ENCODE results near the gene SLC11A2.

The SLC11A2 gene

DNA sequence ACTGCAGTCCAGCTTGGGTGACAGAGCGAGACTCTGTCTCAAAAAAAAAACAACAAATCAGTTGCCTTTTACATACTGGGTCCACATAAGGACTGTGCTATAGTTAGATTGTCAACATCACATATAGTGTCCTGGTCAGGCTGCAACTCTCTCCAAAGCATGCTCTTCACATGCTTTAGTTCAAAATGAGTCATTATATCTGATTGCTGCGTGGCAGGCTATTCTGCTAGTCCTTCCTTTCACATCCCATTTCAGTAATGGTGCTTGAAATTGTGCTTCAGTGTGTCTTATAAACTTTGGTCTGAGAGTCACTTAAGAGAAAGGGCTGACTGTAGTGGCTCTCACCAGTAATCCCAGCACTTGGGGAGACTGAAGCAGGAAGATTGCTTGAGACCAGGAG, 28.9 kb upstream of the SLC11A2 start:
- POLR2A ChIA-PET = no interaction called here
- TF ChIP-seq NFRKB (IDR thresholded peaks at IDR 0.05) (no peak), FOXA1 (IDR thresholded peaks at IDR 0.05) (no peak), ARNT (IDR thresholded peaks at IDR 0.05) (no peak), FOXK2 (IDR thresholded peaks at IDR 0.05) (no peak)
- CTCF ChIA-PET = interaction anchor here (0.6 kb wide), 1 partner anchor 198 kb away, joined by 7 read pairs; no protein-coding TSS in a partner anchor
- DNase-seq (ENCODE audit: extremely low spot score) = no peak

DNA sequence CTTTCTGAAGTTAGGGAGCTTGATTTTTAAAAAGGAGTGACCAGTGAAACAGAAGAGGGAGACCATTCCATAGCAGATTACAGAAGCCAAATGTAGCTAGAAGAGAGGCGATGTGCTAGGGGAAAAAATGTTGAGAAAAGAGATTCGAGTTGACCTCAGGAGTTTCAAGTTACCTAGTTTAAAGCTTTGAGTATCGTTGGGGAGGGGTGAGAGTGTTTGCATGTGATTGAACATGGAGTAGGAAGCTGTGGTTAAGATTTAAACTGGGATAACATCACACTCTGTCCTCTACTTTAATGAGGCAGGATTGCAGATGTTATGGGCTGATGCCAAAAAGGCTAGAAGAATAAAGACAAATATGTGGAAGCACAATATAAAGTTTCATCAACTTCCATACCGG, 25.6 kb upstream of the SLC11A2 start:
- DNase-seq (ENCODE audit: extremely low spot score) = no peak
- POLR2A ChIA-PET = interaction anchor here (0.5 to 1.0 kb wide), 3 partner anchors 14 to 232 kb away, joined by 3 to 4 read pairs (median 3); no protein-coding TSS in a partner anchor
- TF ChIP-seq SP1 (IDR thresholded peaks at IDR 0.05) (no peak), FOXM1 (IDR thresholded peaks at IDR 0.05; ENCODE audit: borderline replicate concordance) (no peak), LEF1 (IDR thresholded peaks at IDR 0.05; ENCODE audit: borderline replicate concordance) (no peak), NFRKB (IDR thresholded peaks at IDR 0.05) (no peak), ELF4 (IDR thresholded peaks at IDR 0.05) (no peak), FOXK2 (IDR thresholded peaks at IDR 0.05) (no peak), SUZ12 (IDR thresholded peaks at IDR 0.05) (no peak), TARDBP (IDR thresholded peaks at IDR 0.05) (no peak), L3MBTL2 (conservative IDR thresholded peaks at IDR 0.05) (no peak), ZNF384 (IDR thresholded peaks at IDR 0.05) (no peak), HDGF (IDR thresholded peaks at IDR 0.05; ENCODE audit: borderline replicate concordance) (no peak), BHLHE40 (IDR thresholded peaks at IDR 0.05; ENCODE audit: borderline replicate concordance) (no peak)
- TF ChIP-seq, protein P1, sequence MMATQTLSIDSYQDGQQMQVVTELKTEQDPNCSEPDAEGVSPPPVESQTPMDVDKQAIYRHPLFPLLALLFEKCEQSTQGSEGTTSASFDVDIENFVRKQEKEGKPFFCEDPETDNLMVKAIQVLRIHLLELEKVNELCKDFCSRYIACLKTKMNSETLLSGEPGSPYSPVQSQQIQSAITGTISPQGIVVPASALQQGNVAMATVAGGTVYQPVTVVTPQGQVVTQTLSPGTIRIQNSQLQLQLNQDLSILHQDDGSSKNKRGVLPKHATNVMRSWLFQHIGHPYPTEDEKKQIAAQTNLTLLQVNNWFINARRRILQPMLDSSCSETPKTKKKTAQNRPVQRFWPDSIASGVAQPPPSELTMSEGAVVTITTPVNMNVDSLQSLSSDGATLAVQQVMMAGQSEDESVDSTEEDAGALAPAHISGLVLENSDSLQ (IDR thresholded peaks at IDR 0.05) = no peak
- CTCF ChIA-PET = interaction anchor here (0.5 to 0.7 kb wide), 2 partner anchors 203 to 1600 kb away, joined by 3 to 4 read pairs; no protein-coding TSS in a partner anchor

DNA sequence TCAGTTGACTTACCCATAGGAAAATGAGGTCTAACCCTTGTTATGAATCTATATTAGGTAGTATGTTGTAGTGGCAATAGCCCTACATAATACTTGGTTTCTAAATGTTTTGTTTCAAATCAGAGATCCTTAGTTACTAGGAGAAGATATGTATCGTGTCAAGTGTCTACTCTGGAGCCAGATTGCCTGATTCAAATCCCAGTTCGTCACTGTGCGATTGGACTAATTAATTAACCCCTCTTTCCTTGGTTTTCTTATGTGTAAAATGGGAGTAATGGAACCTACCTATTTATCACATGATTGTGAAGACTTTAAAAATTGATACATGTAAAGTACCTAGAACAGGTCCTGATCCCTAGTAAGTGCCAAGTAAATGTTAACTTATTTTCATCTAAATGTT, 23.3 kb upstream of the SLC11A2 start:
- DNase-seq (ENCODE audit: extremely low spot score) = no peak
- ChIA-PET CTCF (no interaction called here), POLR2A (interaction anchor here (0.6 to 2.0 kb wide), 3 partner anchors 24 to 215 kb away, joined by 3 to 13 read pairs (median 3); partner anchors contain the start of gene SLC11A2)
- TF ChIP-seq TARDBP (IDR thresholded peaks at IDR 0.05) = no peak
- no peak for TF ChIP-seq FOXA1 (IDR thresholded peaks at IDR 0.05)
- no peak for TF ChIP-seq SUZ12 (IDR thresholded peaks at IDR 0.05)
- TF ChIP-seq ARNT (IDR thresholded peaks at IDR 0.05) = no peak
- no peak for TF ChIP-seq HDGF (IDR thresholded peaks at IDR 0.05; ENCODE audit: borderline replicate concordance)
- TF ChIP-seq BHLHE40 (IDR thresholded peaks at IDR 0.05; ENCODE audit: borderline replicate concordance) = no peak
- TF ChIP-seq LEF1 (IDR thresholded peaks at IDR 0.05; ENCODE audit: borderline replicate concordance) = no peak
- TF ChIP-seq, protein P1 (IDR thresholded peaks at IDR 0.05) = no peak
- no peak for TF ChIP-seq L3MBTL2 (conservative IDR thresholded peaks at IDR 0.05)
- no peak for TF ChIP-seq SP1 (IDR thresholded peaks at IDR 0.05)

DNA sequence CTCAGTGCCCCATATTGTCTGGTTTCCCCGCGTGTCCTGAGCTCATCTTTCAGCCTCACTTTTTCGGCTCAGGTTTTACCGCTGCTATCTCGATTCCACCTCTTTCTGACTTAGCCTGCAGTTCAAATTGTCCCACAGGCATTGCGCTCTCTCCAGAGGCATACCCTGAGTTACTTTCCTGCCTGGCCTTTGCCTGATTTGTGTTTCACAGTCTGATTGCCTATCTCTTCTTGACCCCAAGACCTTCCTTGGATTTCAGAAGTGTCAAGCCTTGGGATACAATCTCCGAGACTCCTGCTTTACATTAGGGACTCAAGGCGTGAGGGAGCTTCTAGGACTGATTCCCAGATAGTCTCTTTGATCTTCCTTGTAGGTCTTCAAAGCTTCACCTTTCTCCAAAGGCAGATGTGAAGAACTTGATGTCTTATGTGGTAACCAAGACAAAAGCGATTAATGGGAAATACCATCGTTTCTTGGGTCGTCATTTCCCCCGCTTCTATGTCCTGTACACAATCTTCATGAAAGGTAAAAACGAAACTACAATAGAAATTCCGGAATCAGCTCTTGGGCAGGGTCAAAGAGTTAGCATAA, 22.6 kb upstream of the SLC11A2 start:
- DNase-seq (ENCODE audit: extremely low spot score) = no peak
- CTCF ChIA-PET = interaction anchor here (0.7 kb wide), 1 partner anchor 378 kb away, joined by 3 read pairs; no protein-coding TSS in a partner anchor
- TF ChIP-seq LEF1 (IDR thresholded peaks at IDR 0.05; ENCODE audit: borderline replicate concordance) (no peak), NFRKB (IDR thresholded peaks at IDR 0.05) (no peak), BHLHE40 (IDR thresholded peaks at IDR 0.05; ENCODE audit: borderline replicate concordance) (no peak), ELF4 (IDR thresholded peaks at IDR 0.05) (no peak), HDGF (IDR thresholded peaks at IDR 0.05; ENCODE audit: borderline replicate concordance) (no peak), FOXA1 (IDR thresholded peaks at IDR 0.05) (no peak), CTBP1 (IDR thresholded peaks at IDR 0.05; ENCODE audit: borderline replicate concordance) (no peak), L3MBTL2 (conservative IDR thresholded peaks at IDR 0.05) (no peak), ZNF384 (IDR thresholded peaks at IDR 0.05) (no peak)
- POLR2A ChIA-PET = interaction anchor here (0.6 to 2.0 kb wide), 10 partner anchors 10 to 303 kb away, joined by 3 to 13 read pairs (median 4); partner anchors contain the start of genes CSRNP2, DAZAP2 and SLC11A2

DNA sequence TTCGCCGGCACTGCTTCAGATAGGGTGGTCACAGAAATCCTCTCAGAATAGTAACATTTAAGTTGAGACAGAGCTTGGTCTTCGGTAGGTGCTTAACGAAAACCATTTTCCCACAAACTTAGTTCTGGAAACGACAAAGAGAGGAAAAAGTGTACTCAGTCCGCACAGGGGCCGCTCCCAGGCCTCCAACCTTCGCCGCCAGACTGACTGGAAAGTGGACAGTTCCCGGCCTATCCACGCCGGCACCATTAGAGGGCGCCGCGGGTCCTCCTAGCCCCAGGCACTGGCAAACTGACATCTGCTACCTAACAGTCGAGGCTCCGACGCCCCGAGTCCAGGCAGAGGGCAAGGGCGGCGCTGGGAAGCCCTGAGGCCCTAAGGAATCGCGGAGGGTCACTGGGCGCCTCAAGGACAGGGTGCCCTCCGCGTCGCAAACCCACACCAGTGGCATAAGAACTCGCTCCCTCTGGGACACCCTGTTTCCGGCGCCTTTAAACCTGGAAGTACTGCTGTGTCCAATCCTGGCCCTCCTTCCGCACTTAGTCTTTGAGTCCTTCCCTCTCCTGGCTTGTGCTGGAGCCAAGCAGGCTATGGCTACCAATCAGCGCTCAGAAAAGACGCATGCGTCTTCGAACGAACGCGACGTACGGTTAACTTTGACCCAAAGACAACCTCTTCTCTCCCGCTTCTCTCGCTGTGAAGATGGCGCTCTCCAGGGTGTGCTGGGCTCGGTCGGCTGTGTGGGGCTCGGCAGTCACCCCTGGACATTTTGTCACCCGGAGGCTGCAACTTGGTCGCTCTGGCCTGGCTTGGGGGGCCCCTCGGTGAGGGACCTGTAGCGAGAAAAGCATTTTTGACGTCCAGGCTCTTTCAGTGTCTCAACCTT, 21.7 kb upstream of the SLC11A2 start, which contains the start of gene LETMD1:
Gene LETMD1, plus strand, starts transcription at position 673 of the 886 bp plus-strand sequence. Its CDS starts 30 bp downstream, at position 703.
- ChIA-PET POLR2A (interaction anchor here (0.7 to 2.0 kb wide), 8 partner anchors 14 to 303 kb away, joined by 3 to 13 read pairs (median 4); partner anchors contain the start of genes CSRNP2, DAZAP2 and SLC11A2), CTCF (interaction anchor here (0.6 kb wide), 1 partner anchor 293 kb away, joined by 3 read pairs; no protein-coding TSS in a partner anchor)
- peak; percentile 98 for TF ChIP-seq L3MBTL2 (conservative IDR thresholded peaks at IDR 0.05)
- TF ChIP-seq FOXK2 (IDR thresholded peaks at IDR 0.05) = no peak
- TF ChIP-seq ELF4 (IDR thresholded peaks at IDR 0.05) = peak; percentile 76; the same call in 1 of the 2 replicates
- TF ChIP-seq BHLHE40 (IDR thresholded peaks at IDR 0.05; ENCODE audit: borderline replicate concordance) = no peak
- TF ChIP-seq, protein P1 (IDR thresholded peaks at IDR 0.05) = peak; percentile 33; the same call in 1 of the 2 replicates
- DNase-seq (ENCODE audit: extremely low spot score) = peak; percentile 92

DNA sequence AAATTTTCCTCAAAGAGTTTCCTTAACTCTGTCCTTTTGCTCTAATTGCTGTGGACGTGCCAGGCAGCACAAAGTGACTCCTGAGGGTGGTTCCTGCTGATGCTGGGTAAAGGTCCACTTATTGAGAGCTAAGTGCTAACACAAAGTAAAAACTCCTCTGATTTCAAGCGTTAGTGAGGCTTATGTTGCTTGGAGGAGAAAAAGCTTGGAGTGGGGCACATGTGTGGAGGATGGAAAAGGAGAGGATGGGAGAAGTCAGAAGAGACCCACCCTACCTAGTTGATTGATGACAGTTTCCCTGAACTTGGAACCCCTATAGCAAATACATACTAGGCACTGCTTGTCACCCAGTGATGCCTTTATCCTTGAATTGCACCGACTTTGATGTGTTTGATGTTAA, 10.1 kb upstream of the SLC11A2 start:
- TF ChIP-seq, protein P1 (IDR thresholded peaks at IDR 0.05) = no peak
- TF ChIP-seq HDGF (IDR thresholded peaks at IDR 0.05; ENCODE audit: borderline replicate concordance) = no peak
- TF ChIP-seq ZNF384 (IDR thresholded peaks at IDR 0.05) = no peak
- no peak for TF ChIP-seq LEF1 (IDR thresholded peaks at IDR 0.05; ENCODE audit: borderline replicate concordance)
- no peak for TF ChIP-seq ELF4 (IDR thresholded peaks at IDR 0.05)
- TF ChIP-seq NFRKB (IDR thresholded peaks at IDR 0.05) = no peak
- TF ChIP-seq BHLHE40 (IDR thresholded peaks at IDR 0.05; ENCODE audit: borderline replicate concordance) = no peak
- no peak for TF ChIP-seq SUZ12 (IDR thresholded peaks at IDR 0.05)
- TF ChIP-seq L3MBTL2 (conservative IDR thresholded peaks at IDR 0.05) = no peak
- no peak for DNase-seq (ENCODE audit: extremely low spot score)
- CTCF ChIA-PET = no interaction called here
- POLR2A ChIA-PET = interaction anchor here (1.3 kb wide), 1 partner anchor 10 kb away, joined by 4 read pairs; the partner anchor contains the start of gene SLC11A2

All from HEK293T (cell line).